Body of pancreas (tissue), 4 donors: ENCODE measurements around the gene TAGLN2.

ENCODE experiments used
- POLR2A ChIP-seq, 3 donors: fragments of 450-650 bp; IDR thresholded peaks; one replicate each; pipeline ENCODE4 v1.6.1; 2016; ENCODE audit warnings: antibody characterized with exemption in 3 of 3, mild to moderate bottlenecking in 2 of 3
- TF ChIP-seq, protein P1 (sequence below), 7 experiments: fragments of 450-650 bp in 4 of 7; fragments of 200-600 bp in 3 of 7; sonication (generic) in 3 of 7; IDR thresholded peaks; one replicate each; pipeline ENCODE4 v1.5.1; 2016 to 2019; ENCODE audit warnings: antibody characterized with exemption in 7 of 7

DNA sequence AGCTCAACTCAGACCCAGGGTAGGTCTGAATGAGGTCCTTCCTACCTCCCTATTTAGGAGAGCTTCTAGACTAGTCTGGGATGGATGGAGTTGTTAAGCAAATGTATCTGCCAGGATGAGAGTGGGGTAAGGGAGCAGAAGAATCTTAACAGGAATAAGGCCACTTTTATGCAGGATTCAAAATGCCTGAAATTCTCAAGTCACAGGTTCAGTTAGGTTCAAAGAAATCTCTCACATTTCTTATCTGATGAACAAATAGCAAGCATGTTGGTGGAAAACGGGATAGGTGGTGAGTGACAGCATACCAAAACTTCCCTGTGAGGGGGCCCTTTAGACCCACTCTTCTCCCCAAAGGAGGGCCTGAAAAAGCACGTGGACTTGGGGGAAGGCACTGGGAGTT lies 25.7 kb upstream of the TAGLN2 start:
- TF ChIP-seq, protein P1, sequence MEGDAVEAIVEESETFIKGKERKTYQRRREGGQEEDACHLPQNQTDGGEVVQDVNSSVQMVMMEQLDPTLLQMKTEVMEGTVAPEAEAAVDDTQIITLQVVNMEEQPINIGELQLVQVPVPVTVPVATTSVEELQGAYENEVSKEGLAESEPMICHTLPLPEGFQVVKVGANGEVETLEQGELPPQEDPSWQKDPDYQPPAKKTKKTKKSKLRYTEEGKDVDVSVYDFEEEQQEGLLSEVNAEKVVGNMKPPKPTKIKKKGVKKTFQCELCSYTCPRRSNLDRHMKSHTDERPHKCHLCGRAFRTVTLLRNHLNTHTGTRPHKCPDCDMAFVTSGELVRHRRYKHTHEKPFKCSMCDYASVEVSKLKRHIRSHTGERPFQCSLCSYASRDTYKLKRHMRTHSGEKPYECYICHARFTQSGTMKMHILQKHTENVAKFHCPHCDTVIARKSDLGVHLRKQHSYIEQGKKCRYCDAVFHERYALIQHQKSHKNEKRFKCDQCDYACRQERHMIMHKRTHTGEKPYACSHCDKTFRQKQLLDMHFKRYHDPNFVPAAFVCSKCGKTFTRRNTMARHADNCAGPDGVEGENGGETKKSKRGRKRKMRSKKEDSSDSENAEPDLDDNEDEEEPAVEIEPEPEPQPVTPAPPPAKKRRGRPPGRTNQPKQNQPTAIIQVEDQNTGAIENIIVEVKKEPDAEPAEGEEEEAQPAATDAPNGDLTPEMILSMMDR (IDR thresholded peaks at IDR 0.05), result no peak
- TF ChIP-seq POLR2A (IDR thresholded peaks at IDR 0.05), result no peak
